ENCODE measurements around the gene CBX7.

DNA sequence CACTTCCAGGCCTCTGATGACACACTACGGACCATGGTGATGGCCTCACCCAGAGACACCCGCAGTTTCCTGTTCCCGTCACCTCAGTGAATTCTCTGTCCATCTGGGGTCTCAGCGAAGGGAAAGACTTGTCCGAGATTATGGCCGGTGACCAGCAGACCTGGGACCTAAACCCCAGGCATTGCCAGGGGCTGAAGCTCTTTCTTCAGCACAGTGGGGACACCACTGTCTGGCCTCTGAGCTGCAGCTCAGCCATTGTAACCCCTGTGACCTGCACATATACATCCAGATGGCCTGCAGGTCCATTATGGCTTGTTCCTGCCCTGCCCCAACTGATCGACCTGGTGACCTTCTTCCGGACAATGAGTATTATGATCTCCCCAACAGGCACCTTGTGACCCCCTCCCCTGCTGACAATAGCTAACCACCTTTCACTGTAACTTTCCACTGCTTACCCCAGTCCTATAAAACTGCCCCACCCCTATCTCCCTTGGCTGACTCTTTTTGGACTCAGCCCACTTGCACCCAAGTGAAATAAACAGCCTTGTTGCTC is 22.3 kb downstream of the CBX7 start:
- TF ChIP-seq POLR2A (IDR thresholded peaks at IDR 0.05) = no peak
- TF ChIP-seq, protein P1, sequence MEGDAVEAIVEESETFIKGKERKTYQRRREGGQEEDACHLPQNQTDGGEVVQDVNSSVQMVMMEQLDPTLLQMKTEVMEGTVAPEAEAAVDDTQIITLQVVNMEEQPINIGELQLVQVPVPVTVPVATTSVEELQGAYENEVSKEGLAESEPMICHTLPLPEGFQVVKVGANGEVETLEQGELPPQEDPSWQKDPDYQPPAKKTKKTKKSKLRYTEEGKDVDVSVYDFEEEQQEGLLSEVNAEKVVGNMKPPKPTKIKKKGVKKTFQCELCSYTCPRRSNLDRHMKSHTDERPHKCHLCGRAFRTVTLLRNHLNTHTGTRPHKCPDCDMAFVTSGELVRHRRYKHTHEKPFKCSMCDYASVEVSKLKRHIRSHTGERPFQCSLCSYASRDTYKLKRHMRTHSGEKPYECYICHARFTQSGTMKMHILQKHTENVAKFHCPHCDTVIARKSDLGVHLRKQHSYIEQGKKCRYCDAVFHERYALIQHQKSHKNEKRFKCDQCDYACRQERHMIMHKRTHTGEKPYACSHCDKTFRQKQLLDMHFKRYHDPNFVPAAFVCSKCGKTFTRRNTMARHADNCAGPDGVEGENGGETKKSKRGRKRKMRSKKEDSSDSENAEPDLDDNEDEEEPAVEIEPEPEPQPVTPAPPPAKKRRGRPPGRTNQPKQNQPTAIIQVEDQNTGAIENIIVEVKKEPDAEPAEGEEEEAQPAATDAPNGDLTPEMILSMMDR (IDR thresholded peaks at IDR 0.05) = no peak

Data from esophagus squamous epithelium (tissue), 4 donors.